ENCODE measurements around the gene PRKD2.

GRCh38 chr19:46660008-46660517, 56.9 kb downstream of the PRKD2 start:
- TF ChIP-seq JUNB (IDR thresholded peaks at IDR 0.05; ENCODE audit: unreplicated experiment) (no peak), CTCF (conservative IDR thresholded peaks at IDR 0.05; ENCODE audit: low read depth in 2 of 2) (no peak), ZNF331 (CRISPR knock-in tag; IDR thresholded peaks at IDR 0.05; ENCODE audit: low read depth) (no peak), EZH2phosphoT487 (IDR thresholded peaks at IDR 0.05; ENCODE audit: unreplicated experiment) (no peak), REST (IDR thresholded peaks at IDR 0.05; ENCODE audit: unreplicated experiment) (no peak), EZH2 (IDR thresholded peaks at IDR 0.05; ENCODE audit: low read depth, unreplicated experiment) (no peak), POLR2AphosphoS5 (IDR thresholded peaks at IDR 0.05; ENCODE audit: low read depth) (no peak), ETS1 (IDR thresholded peaks at IDR 0.05) (no peak), ZNF462 (CRISPR knock-in tag; IDR thresholded peaks at IDR 0.05) (no peak), CREB1 (CRISPR knock-in tag; IDR thresholded peaks at IDR 0.05; ENCODE audit: low read depth) (no peak)
